Hematopoietic multipotent progenitor cell treated with erythropoietin and hydrocortisone succinate and interleukin-3 and kit ligand, for 6 days (in vitro differentiated cells): Measurements from ENCODE around the gene LRTM2.
A peak's percentile ranks its signal among the peaks of the same experiment; 100 is the strongest.
"Not testable (repeated sequence)": the region's sequence is repeated elsewhere in the genome, so short reads cannot be mapped to it uniquely, and the experiment has no call there.

Experiments used
- DNase-seq: peaks from one replicate; pipeline ENCODE4 v3.0.0-alpha.2; 2015

Gene LRTM2

GRCh38 chr12:1812650-1813302, 7.6 kb upstream of the LRTM2 start:
- DNase-seq: peak; percentile 75

- DNase-seq: no peak
Observed at GRCh38 chr12:1814266-1814665, 6.1 kb upstream of the LRTM2 start.

- no peak for DNase-seq
Observed at GRCh38 chr12:1815108-1815507, 5.3 kb upstream of the LRTM2 start.

GRCh38 chr12:1815814-1816729, 4.3 kb upstream of the LRTM2 start:
- peak; percentile 56 for DNase-seq

- no peak for DNase-seq
Observed at GRCh38 chr12:1816730-1817348, 3.5 kb upstream of the LRTM2 start.

- not testable (repeated sequence) for DNase-seq
Observed at GRCh38 chr12:1817928-1818327, 2.4 kb upstream of the LRTM2 start.

- DNase-seq: no peak
Observed at GRCh38 chr12:1819050-1819449, 1.3 kb upstream of the LRTM2 start.

- DNase-seq: peak; percentile 79
Observed at GRCh38 chr12:1819571-1819970, 794 bp upstream of the LRTM2 start.

- DNase-seq: no peak
Observed at GRCh38 chr12:1820896-1821291, 529 bp downstream of the LRTM2 start.

- DNase-seq: peak; percentile 58
Observed at GRCh38 chr12:1821805-1822204, 1.4 kb downstream of the LRTM2 start.

GRCh38 chr12:1822699-1823098, 2.3 kb downstream of the LRTM2 start:
- DNase-seq: no peak

GRCh38 chr12:1823237-1823636, 2.9 kb downstream of the LRTM2 start:
- no peak for DNase-seq

- no peak for DNase-seq
Observed at GRCh38 chr12:1825382-1826102, 5.2 kb downstream of the LRTM2 start.

GRCh38 chr12:1826401-1826800, 6.0 kb downstream of the LRTM2 start:
- no peak for DNase-seq

GRCh38 chr12:1826867-1827705, 6.7 kb downstream of the LRTM2 start:
- DNase-seq: no peak

GRCh38 chr12:1827826-1828805, 7.8 kb downstream of the LRTM2 start:
- no peak for DNase-seq

- no peak for DNase-seq
Observed at GRCh38 chr12:1828856-1829255, 8.5 kb downstream of the LRTM2 start.

GRCh38 chr12:1829306-1829900, 9.0 kb downstream of the LRTM2 start:
- DNase-seq: no peak

- no peak for DNase-seq
Observed at GRCh38 chr12:1830401-1830845, 10.1 kb downstream of the LRTM2 start.
